WI38 (cell line): Measurements from ENCODE around the gene ARHGAP32.

ENCODE experiments used
- H3K4me3 ChIP-seq: 2 replicates; pipeline ENCODE4 v1.5.1; 2011; ENCODE audit warnings: low read depth, mild to moderate bottlenecking, control low read depth, low read length
- CTCF ChIP-seq: IDR thresholded peaks from 2 replicates; pipeline ENCODE4 v1.5.1; 2012; ENCODE audit warnings: low read depth, mild to moderate bottlenecking, control low read depth, low read length

The ARHGAP32 gene

GRCh38 chr11:129034001-129034400, 158.1 kb downstream of the ARHGAP32 start:
- no peak overlapping the region for H3K4me3 ChIP-seq
- TF ChIP-seq CTCF: no peak

DNA sequence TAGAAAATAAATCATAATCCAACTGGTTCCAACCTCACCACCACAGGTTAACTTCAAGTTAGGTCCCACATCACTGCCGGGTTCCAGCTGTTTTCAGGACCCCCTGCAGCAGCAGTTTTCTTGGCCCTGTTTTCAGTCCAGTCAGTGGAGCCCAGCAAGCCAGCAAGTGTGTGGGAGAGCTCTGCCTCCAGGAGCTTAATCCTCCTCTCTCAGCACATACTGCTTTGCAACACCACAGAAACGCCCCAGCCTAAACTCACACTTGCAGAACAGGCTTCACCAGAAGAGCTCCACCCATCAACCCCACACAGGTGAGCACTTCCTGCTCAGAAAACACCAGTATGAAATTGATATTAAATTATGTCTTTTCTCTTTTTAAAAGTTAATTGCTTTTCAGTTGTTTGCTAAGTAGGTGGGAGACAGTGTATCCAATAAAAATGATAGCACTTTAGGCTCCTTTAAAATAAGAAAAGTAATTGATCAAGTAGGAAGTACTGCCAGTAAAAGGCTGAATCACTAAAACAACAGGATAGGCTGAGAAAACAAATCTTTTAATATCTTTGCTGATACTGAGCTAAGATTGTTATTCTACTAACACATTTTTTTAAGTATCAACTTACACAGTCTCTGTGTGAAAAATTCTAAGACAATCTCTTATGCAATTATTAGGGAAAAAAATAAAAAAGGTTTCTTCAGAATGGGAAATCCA, 168.0 kb downstream of the ARHGAP32 start:
- no peak for TF ChIP-seq CTCF
- no peak overlapping the region for H3K4me3 ChIP-seq

DNA sequence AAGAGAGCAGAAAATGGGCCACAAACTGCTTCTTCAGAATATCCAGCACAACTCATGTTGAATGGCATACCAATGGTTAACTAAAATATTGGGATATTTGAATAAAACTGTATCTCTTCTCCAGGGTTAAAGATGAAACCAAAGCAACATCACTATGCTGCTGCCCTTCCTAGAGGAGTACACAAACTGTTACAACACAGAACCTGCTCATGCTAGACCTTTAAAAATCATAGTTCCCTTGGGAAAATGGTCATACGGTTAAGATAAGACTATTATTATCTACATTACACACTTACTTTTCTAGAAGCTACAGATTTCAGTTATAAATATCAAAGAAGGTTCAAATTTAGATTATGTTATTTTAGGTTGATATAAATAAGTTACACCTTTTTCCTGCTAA, 170.8 kb downstream of the ARHGAP32 start:
- H3K4me3 ChIP-seq: no peak overlapping the region
- TF ChIP-seq CTCF: no peak

DNA sequence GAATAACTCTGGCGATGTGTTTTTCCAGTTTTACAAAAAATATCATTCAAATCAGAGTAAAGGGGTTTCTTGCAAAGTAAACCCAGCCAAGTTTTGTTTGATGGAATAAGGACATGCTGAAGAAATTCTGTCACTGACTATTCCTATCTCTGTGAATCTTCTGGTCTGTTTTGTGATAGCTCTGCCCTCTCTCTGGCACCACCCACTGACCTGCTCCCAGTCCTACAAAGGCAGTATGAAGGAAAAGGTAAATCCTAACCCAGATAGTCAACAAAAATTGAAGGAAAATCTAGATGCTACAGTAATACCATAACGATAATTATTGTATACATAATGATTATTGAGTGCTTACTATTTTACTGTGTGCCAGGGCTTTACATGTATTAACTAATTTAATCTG, 173.1 kb downstream of the ARHGAP32 start:
- no peak for TF ChIP-seq CTCF
- H3K4me3 ChIP-seq: no peak overlapping the region

DNA sequence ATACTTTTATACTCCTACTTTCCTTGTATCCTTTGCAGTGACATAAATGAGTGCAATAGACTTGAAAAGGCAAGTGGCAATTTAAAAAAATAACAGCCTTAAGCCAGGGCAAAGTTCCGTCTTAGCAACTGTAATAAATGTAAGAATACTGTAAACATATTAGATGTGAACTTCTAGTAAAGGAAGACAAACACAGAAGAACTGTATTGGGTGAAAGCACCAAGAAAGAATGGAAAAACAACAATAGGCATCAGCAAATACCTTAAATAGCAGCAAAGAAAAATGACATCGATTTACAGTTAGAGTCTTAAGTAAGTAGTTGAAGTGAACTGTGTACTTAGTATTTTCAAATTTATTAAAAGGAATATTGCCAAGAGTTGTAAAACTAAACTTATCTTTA, 174.0 kb downstream of the ARHGAP32 start:
- H3K4me3 ChIP-seq: no peak overlapping the region
- TF ChIP-seq CTCF: no peak

GRCh38 chr11:129013737-129014475, 178.2 kb downstream of the ARHGAP32 start:
- H3K4me3 ChIP-seq: no peak overlapping the region

More at GRCh38 chr11:129013737-129014475, 178.2 kb downstream of the ARHGAP32 start:
- TF ChIP-seq CTCF: no peak
